ENCODE data around the gene RGS8.

RGS8 gene

GRCh38 chr1:182713939-182714338, 29.6 kb upstream of the RGS8 start:
- H3K4me3 ChIP-seq (ENCODE audit: low read depth, low read length), result no peak overlapping the region
- DNase-seq (ENCODE audit: low read depth), result no peak
- no peak for TF ChIP-seq CTCF (conservative IDR thresholded peaks at IDR 0.05; ENCODE audit: low read depth, low read length)

GRCh38 chr1:182713492-182713891, 29.1 kb upstream of the RGS8 start:
- H3K4me3 ChIP-seq (ENCODE audit: low read depth, low read length), result no peak overlapping the region
- DNase-seq (ENCODE audit: low read depth), result no peak
- TF ChIP-seq CTCF (conservative IDR thresholded peaks at IDR 0.05; ENCODE audit: low read depth, low read length), result no peak

GRCh38 chr1:182709855-182710254, 25.5 kb upstream of the RGS8 start:
- H3K4me3 ChIP-seq (ENCODE audit: low read depth, low read length), result no peak overlapping the region
- no peak for TF ChIP-seq CTCF (conservative IDR thresholded peaks at IDR 0.05; ENCODE audit: low read depth, low read length)
- DNase-seq (ENCODE audit: low read depth), result no peak

- no peak overlapping the region for H3K4me3 ChIP-seq (ENCODE audit: low read depth, low read length)
- no peak for TF ChIP-seq CTCF (conservative IDR thresholded peaks at IDR 0.05; ENCODE audit: low read depth, low read length)
- no peak for DNase-seq (ENCODE audit: low read depth)
These were observed 24.9 kb upstream of the RGS8 start for GRCh38 chr1:182709225-182709764.

- TF ChIP-seq CTCF (conservative IDR thresholded peaks at IDR 0.05; ENCODE audit: low read depth, low read length), result no peak
- H3K4me3 ChIP-seq (ENCODE audit: low read depth, low read length), result no peak overlapping the region
- no peak for DNase-seq (ENCODE audit: low read depth)
These were observed 22.7 kb upstream of the RGS8 start for GRCh38 chr1:182707122-182707521.

- DNase-seq (ENCODE audit: low read depth), result no peak
- no peak for TF ChIP-seq CTCF (conservative IDR thresholded peaks at IDR 0.05; ENCODE audit: low read depth, low read length)
- no peak overlapping the region for H3K4me3 ChIP-seq (ENCODE audit: low read depth, low read length)
These were observed 20.3 kb upstream of the RGS8 start for GRCh38 chr1:182704677-182705076.

GRCh38 chr1:182703539-182703938, 19.2 kb upstream of the RGS8 start:
- no peak for TF ChIP-seq CTCF (conservative IDR thresholded peaks at IDR 0.05; ENCODE audit: low read depth, low read length)
- DNase-seq (ENCODE audit: low read depth), result no peak
- H3K4me3 ChIP-seq (ENCODE audit: low read depth, low read length), result no peak overlapping the region
